GM12872 (cell line): ENCODE results near the gene UBE2Q1.

Experiments used
- CTCF ChIP-seq: IDR thresholded peaks from 3 replicates; pipeline ENCODE4 v1.5.1; 2011; ENCODE audit warnings: low read depth, mild to moderate bottlenecking, low read length, moderate library complexity; ENCODE audit not compliant: insufficient read depth

The UBE2Q1 gene

GRCh38 chr1:154549202-154549770, 9.2 kb downstream of the UBE2Q1 start:
- TF ChIP-seq CTCF: no peak

GRCh38 chr1:154548028-154548427, 10.4 kb downstream of the UBE2Q1 start:
- no peak for TF ChIP-seq CTCF

- TF ChIP-seq CTCF: no peak
These were observed 11.2 kb downstream of the UBE2Q1 start for GRCh38 chr1:154547105-154547732.

- peak; percentile 88 for TF ChIP-seq CTCF
These were observed 12.0 kb downstream of the UBE2Q1 start for GRCh38 chr1:154546264-154547063.

GRCh38 chr1:154541231-154541630, 17.2 kb downstream of the UBE2Q1 start:
- no peak for TF ChIP-seq CTCF

- TF ChIP-seq CTCF: no peak
These were observed 18.7 kb downstream of the UBE2Q1 start for GRCh38 chr1:154539486-154540483.
